Muscle layer of colon (tissue), 2 donors: Measurements from ENCODE around the gene SDCCAG8.

Experiments used
- H3K27ac ChIP-seq: one replicate; pipeline ENCODE4 v1.7.0; 2013; ENCODE audit warnings: low read depth, mild to moderate bottlenecking, low read length, moderate library complexity
- H3K27me3 ChIP-seq, 2 donors: one replicate each; pipeline ENCODE4 v1.7.0; 2013; ENCODE audit warnings: low read length in 2 of 2, mild to moderate bottlenecking in 2 of 2; ENCODE audit not compliant: insufficient read depth in 2 of 2, control insufficient read depth in 1 of 2
- H3K36me3 ChIP-seq: one replicate; pipeline ENCODE4 v1.7.0; 2013; ENCODE audit warnings: mild to moderate bottlenecking, low read length; ENCODE audit not compliant: insufficient read depth
- H3K4me1 ChIP-seq: one replicate; pipeline ENCODE4 v1.7.0; 2013; ENCODE audit warnings: mild to moderate bottlenecking, low read length; ENCODE audit not compliant: insufficient read depth
- H3K4me3 ChIP-seq, 2 donors: one replicate each; pipeline ENCODE4 v1.7.0; 2013; ENCODE audit warnings: low read length in 2 of 2, low read depth in 1 of 2, mild to moderate bottlenecking in 1 of 2, moderate library complexity in 1 of 2
- H3K9ac ChIP-seq: one replicate; pipeline ENCODE4 v1.7.0; 2013; ENCODE audit warnings: low read length
- H3K9me3 ChIP-seq: one replicate; pipeline ENCODE4 v1.7.0; 2013; ENCODE audit warnings: mild to moderate bottlenecking, low read length
- donor health status: abdominal sarcoma.
- donor health status: Adenocarcinoma of cecum.

The SDCCAG8 gene

DNA sequence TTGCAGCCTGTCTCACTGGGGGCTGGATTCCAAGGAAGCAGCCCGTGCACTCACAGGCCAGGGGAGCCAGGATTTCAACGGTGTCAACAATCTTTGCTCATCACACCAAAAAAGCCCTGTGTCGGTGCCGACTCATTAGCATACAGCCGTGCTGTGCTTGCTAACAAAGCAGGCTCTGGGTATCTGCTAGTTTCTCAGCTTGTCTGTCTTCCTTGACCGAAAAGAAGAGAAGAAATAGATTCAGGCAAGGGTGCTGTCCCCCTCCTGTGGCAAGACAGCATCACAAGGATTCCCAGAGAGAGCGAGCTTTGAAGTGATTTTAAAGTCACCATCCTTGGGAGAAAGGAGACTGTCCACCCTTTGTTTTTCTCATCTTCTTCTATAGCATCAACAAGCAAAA, 214.7 kb downstream of the SDCCAG8 start:
- Histone ChIP-seq H3K9me3 (no peaks in the 10 kb centered on the region), H3K4me1 (peaks cover 20% of the 10 kb centered on the region), H3K27me3 (no peaks in the 10 kb centered on the region), H3K4me3 (no peak overlapping the region), H3K36me3 (peaks cover 7% of the 10 kb centered on the region), H3K9ac (no peak overlapping the region), H3K27ac (no peak overlapping the region)

DNA sequence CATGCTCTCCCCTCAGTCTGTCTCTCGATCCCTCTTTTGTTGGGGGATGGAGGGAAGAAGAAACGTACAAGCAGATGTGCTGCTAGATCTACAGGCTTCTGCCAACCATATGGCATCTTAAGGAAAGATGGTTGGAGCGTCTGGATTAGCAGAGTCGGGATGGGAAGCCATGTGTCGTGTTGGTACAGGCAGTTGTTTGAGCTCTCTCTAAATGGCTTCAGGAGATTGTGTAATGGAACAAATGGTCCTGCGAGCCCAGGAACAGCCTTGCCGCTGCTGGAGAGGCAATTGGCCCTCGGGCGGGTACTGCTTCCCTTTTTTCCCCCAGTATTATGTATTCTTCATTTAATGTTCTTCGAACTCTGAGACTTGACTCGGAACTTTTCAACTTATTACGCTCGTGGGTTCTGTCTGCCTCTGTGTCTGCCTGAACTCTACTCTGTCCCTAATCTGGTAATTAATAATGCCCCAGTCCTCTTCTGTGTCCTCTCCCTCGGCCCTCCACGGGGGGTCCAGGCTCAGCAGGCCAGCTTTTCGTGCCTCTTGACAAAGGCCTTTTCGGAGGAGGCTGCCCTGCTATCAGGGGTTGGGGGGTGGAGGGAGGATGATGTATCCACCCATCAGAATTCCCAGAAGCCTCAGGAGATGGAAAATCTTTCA, 215.3 kb downstream of the SDCCAG8 start:
- H3K27ac ChIP-seq, result no peak overlapping the region
- H3K36me3 ChIP-seq, result peaks cover 7% of the 10 kb centered on the region
- H3K9me3 ChIP-seq, result no peaks in the 10 kb centered on the region
- no peaks in the 10 kb centered on the region for H3K27me3 ChIP-seq
- no peak overlapping the region for H3K9ac ChIP-seq
- no peak overlapping the region for H3K4me3 ChIP-seq
- H3K4me1 ChIP-seq, result peaks cover 20% of the 10 kb centered on the region

DNA sequence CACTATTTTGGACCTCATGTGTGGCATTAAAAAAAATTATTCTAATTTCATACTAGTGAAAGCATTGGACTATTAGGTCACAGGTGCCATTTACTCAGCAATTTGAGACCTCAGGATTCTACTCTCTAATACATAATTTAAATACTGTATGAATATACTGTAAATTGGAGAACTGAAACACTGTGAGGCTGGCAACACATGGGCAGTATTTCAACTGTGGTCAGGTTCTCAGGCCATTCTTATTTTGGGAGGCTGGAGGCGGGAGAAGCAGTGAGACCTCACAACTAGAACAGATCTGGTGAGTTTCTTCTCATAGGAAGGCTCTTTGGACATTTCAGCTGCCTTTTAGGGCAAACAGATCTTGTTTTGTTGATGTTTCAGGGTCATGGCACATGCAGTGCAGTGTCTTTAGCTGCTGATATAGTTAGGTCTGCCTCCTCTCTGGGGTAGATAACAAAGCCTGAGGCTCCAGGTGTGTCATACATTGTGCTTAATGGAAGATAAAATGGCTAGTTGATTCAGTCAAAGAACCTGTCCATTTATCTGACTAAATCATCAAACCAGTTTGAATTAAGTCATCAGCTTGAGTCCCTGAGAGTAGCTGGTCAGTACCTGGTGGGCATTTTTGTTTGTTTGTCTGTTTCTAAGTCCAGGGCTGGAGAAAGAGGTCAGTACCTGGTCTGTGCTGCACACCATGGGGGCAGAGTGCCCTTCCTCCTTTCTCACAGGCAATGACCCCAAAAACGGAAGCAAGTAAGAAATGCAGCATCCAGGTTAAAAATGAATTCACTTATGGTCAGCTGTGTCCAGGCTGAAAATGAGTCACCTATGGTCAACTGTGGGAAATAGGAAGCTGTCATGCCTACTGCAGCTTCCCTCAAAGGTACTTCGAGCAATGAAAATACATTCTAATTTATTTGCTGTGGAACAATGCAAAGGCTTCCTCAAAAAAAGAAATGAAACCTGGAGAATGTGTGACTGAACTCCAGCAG, 216.2 kb downstream of the SDCCAG8 start:
- Histone ChIP-seq H3K9ac (no peak overlapping the region), H3K27me3 (no peaks in the 10 kb centered on the region), H3K4me1 (peaks cover 20% of the 10 kb centered on the region), H3K36me3 (peaks cover 7% of the 10 kb centered on the region), H3K27ac (no peak overlapping the region), H3K4me3 (no peak overlapping the region), H3K9me3 (no peaks in the 10 kb centered on the region)

DNA sequence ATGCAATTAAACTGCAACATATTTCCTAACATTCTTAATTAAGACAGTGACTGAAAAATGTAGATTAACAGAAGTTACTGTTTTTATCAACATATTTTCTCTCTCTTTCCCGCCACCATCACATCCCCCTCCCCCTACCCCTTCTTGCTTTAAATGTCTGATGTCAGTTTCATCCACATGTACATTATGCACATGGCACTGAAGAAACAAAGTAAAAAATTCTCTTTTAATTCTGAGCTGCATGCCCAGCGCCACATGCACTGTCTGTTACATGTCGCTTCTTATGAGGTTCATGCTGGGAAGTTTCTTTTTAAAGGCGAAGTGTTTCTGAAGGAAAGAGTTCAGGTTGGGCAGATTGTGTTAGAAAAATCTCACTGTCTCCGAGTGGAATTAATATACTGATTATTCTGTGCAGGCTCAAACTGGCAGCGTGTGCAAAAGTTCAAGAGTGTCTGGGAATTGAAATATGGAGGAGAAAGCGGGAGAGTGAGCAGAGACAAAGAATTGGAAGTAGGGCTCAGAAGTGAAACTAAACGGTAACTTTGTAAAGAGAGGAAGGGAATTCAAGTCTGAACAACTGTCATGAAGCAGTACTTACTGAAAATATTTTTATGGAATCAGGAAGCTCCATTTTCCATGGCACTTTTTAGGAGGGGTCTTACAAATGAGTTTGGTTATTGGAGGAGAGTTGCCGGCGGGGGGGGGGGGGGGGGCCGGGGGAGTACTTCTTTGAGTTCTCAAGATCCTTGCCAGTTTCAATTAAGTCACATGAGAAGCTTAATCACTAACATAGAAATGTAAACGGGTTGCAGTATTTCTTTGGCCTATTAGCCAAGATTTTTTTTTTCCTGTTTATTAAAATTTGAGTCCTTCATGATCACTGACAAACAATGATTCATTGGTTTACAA, 217.6 kb downstream of the SDCCAG8 start:
- Histone ChIP-seq H3K27ac (peak overlapping the region; percentile 46), H3K4me3 (peak overlapping the region in 1 of 2 donors; percentile 73), H3K4me1 (peaks cover 20% of the 10 kb centered on the region), H3K36me3 (peaks cover 7% of the 10 kb centered on the region), H3K27me3 (no peaks in the 10 kb centered on the region), H3K9ac (peak overlapping the region; percentile 44), H3K9me3 (no peaks in the 10 kb centered on the region)

DNA sequence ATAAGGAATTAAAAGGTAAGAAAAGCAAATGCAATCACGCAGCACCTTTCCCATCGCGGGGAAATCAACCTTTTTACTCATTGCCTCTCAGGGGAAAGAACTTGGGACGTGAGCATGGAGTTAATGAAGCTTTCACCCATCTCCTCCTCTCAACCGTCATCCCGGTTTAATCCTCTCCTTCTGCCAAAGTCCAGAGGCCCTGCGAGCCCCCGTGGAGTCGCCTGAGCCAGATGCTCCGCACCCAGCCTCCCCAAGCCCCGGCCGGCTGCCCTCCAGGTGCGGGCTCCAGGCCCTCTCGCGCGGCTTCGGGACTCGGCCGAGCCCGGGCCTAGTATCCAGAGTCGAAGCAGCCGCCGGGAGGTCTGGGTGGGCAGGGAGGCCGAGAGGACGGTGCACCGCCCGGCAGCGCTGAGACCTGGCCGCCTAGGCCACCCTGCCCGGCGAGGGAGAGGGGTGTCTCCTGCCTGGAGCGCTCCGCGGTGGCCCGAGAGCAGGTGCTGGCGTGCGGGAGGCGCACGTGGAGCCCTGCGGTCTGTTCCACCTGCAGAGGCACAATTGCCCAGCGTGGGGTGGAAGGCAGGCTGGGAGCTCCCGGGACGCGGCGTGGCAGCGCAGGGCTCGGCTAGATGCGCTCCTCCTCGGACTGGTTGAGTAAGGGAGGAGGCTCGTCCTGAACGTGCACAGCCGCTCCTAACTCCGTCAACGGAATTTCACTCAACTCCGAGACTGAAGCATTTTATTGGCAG, 218.5 kb downstream of the SDCCAG8 start:
- no peak overlapping the region for H3K27ac ChIP-seq
- H3K9ac ChIP-seq, result no peak overlapping the region
- H3K4me3 ChIP-seq, result no peak overlapping the region
- peaks cover 20% of the 10 kb centered on the region for H3K4me1 ChIP-seq
- no peaks in the 10 kb centered on the region for H3K27me3 ChIP-seq
- H3K9me3 ChIP-seq, result no peaks in the 10 kb centered on the region
- H3K36me3 ChIP-seq, result peaks cover 7% of the 10 kb centered on the region

DNA sequence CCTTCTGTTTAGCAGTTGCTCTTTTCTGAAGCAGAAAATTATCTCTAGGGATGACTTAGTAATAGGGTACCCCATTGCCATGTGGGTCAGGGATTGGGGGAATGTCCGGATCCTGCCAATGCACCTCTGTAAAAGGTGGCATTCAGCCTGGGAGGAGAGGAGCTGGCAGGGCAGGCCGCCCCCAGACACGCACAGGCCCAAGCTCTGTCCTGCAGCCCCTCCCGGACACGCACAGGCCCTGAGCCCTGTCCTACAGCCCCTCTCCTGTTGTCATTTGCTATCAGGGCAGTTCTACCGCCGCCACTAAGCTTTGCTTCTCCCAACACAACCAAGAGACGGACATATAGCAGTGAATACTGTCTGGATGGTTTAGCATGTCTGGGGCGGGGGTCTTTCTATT, 219.1 kb downstream of the SDCCAG8 start:
- Histone ChIP-seq H3K4me3 (no peak overlapping the region), H3K27me3 (no peaks in the 10 kb centered on the region), H3K9me3 (no peaks in the 10 kb centered on the region), H3K27ac (no peak overlapping the region), H3K4me1 (peaks cover 20% of the 10 kb centered on the region), H3K9ac (no peak overlapping the region), H3K36me3 (peaks cover 6% of the 10 kb centered on the region)

DNA sequence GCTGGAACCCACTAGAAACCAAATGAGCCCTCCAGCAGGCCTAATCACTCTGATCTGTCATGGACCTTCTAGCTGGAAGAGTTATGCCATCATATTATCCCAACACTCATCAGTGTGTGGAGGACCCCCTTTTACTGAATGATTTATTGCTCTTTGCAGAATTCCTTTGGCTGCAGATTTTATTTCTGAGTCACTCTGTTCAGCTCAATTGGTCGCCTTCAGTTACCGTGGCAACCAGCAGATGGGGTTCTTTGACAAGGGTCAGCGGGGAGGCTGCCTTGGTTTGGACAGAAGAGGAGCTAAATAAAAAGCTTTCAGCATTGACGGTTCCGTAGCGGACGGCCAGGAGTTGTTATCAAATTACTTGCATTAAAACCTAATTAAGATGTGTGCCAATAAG, 220.1 kb downstream of the SDCCAG8 start:
- H3K4me1 ChIP-seq, result peaks cover 20% of the 10 kb centered on the region
- no peak overlapping the region for H3K27ac ChIP-seq
- no peaks in the 10 kb centered on the region for H3K9me3 ChIP-seq
- no peak overlapping the region for H3K9ac ChIP-seq
- H3K4me3 ChIP-seq, result no peak overlapping the region
- H3K36me3 ChIP-seq, result no peaks in the 10 kb centered on the region
- no peaks in the 10 kb centered on the region for H3K27me3 ChIP-seq

DNA sequence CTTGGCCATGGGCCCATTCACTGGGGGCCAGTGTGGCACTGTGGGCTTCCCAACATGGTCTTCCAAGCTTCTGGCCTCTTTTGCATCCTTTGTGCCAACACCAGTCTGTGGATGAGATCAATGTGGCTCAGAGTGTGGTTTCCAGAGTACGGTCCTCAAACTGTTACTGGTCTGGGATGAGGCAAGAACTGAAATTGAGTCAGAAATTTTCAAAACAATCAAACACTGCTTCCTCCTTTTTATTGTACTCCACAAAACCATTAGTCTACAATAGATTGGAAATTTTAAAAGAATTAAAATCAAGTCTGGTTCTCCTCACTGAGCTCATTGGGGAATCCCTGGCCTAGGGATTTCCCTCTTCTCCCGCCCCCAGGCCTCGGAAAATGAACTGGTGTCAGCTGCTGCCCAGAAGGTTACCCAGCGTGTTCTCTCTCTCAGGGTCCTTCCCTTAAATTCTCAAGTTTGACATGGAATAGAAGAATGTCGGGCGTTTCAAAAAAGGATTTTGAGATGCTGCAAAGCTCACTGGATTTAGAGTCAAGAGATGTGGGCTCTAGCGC, 222.0 kb downstream of the SDCCAG8 start:
- no peaks in the 10 kb centered on the region for H3K9me3 ChIP-seq
- H3K36me3 ChIP-seq, result no peaks in the 10 kb centered on the region
- H3K9ac ChIP-seq, result no peak overlapping the region
- no peak overlapping the region for H3K27ac ChIP-seq
- peaks cover 15% of the 10 kb centered on the region for H3K4me1 ChIP-seq
- H3K27me3 ChIP-seq, result no peaks in the 10 kb centered on the region
- H3K4me3 ChIP-seq, result no peak overlapping the region

DNA sequence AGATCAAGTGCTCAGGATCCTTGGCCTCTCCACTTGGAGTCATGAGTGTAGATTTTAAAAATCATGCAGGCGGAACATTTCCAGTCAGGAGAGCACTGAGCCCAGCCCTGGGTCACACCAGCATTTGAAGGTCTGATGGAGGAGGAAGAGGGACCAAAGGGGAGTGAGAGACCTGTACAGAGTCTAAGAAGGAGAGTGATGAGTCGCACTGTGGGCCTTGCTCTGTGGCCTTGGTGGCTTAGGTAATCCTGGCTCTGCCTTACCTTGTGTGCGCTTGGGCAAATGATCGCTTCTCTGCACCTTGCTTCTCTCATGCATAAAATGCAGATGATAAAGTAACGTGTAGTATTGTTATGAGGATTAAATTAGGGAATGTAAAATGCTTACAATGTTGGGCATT, 225.3 kb downstream of the SDCCAG8 start:
- H3K27ac ChIP-seq, result no peak overlapping the region
- H3K9me3 ChIP-seq, result no peaks in the 10 kb centered on the region
- H3K36me3 ChIP-seq, result no peaks in the 10 kb centered on the region
- peaks cover 9% of the 10 kb centered on the region for H3K4me1 ChIP-seq
- H3K4me3 ChIP-seq, result no peak overlapping the region
- H3K9ac ChIP-seq, result no peak overlapping the region
- H3K27me3 ChIP-seq, result no peaks in the 10 kb centered on the region

DNA sequence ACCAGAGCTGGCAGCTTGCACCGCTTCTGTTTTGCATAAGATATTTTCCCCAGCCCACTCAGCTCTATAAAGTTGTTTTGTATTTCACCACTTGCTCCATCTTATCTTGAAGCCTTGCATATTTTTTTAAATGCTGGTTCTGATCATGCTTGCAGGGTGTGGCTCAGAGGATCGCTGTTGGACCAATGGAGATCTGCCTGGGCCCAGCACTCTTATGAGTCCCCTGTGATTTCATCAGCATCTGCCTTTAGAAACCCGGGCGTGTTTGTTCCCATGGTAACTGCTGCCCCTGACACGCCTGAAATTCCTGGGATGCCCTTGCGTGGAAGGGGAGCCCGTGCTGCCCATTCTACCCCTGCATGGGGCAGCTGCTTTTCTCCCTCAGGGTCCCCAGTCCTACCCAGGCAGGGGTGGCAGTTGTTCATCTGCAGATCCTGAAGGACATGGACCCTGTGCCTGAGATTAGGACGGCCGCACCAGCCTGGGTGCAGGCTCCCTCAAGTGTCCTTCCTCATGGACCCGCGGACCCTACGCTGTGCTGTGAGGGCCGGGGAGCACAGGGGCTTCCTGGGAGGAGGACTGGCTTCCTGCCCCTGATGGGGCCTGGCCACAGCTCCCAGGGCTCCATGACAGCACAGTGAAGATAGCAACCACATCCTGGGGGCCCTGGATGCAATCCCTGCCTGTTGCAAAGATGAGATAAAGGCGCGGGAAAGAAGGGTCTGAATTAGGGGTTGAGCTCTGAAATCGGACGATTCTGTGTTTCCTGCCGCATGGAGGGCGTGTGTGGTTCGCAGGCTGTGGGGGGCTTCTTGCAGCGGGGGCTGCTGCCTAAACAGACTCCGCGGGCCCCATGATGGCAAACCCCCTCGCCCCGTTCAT, 226.5 kb downstream of the SDCCAG8 start:
- Histone ChIP-seq H3K27ac (no peak overlapping the region), H3K9ac (no peak overlapping the region), H3K4me1 (peaks cover 9% of the 10 kb centered on the region), H3K4me3 (peak overlapping the region; percentile 48 to 59), H3K36me3 (no peaks in the 10 kb centered on the region), H3K9me3 (no peaks in the 10 kb centered on the region), H3K27me3 (no peaks in the 10 kb centered on the region)
